Hepatocyte (in vitro differentiated cells): ENCODE data around the gene NLRC5. TPM values are rescaled to one million over a fixed set of nuclear protein-coding genes. Genes with fewer than 3 reads are reported as not detected.
"Not testable (repeated sequence)": the region's sequence is repeated elsewhere in the genome, so short reads cannot be mapped to it uniquely, and the experiment has no call there.

Source experiments
- DNase-seq: peaks from one replicate; pipeline ENCODE4 v3.0.0-alpha.2; 2016; ENCODE audit warnings: low spot score
- H2AFZ ChIP-seq: fragments of 200-600 bp; sonication (generic); 2 replicates; pipeline ENCODE4 v1.6.0; 2016; ENCODE audit warnings: antibody characterized with exemption, mild to moderate bottlenecking
- H3K27ac ChIP-seq: fragments of 200-600 bp; sonication (generic); 2 replicates; pipeline ENCODE4 v1.5.1; 2016; ENCODE audit warnings: mild to moderate bottlenecking
- H3K27me3 ChIP-seq: fragments of 200-600 bp; sonication (generic); 2 replicates; pipeline ENCODE4 v1.6.1; 2016
- H3K36me3 ChIP-seq: fragments of 200-600 bp; sonication (generic); replicated peaks from 2 replicates; pipeline ENCODE4 v1.5.1; 2016; ENCODE audit warnings: low read depth; ENCODE audit not compliant: insufficient read depth
- H3K4me1 ChIP-seq: fragments of 200-600 bp; sonication (generic); 2 replicates; pipeline ENCODE4 v1.5.1; 2016; ENCODE audit warnings: mild to moderate bottlenecking, moderate library complexity; ENCODE audit not compliant: insufficient read depth
- H3K4me2 ChIP-seq: fragments of 200-600 bp; sonication (generic); 2 replicates; pipeline ENCODE4 v1.6.0; 2016
- H3K4me3 ChIP-seq: fragments of 200-600 bp; sonication (generic); 2 replicates; pipeline ENCODE4 v1.5.1; 2016; ENCODE audit warnings: mild to moderate bottlenecking
- H3K79me2 ChIP-seq: fragments of 200-600 bp; sonication (generic); 2 replicates; pipeline ENCODE4 v1.6.0; 2017; ENCODE audit warnings: mild to moderate bottlenecking
- H3K9me2 ChIP-seq: fragments of 200-600 bp; sonication (generic); replicated peaks from 2 replicates; pipeline ENCODE4 v1.6.0; 2017; ENCODE audit warnings: mild to moderate bottlenecking; ENCODE audit not compliant: insufficient read depth
- H3K9me3 ChIP-seq: fragments of 200-600 bp; sonication (generic); 2 replicates; pipeline ENCODE4 v1.5.1; 2016; ENCODE audit warnings: low read depth, mild to moderate bottlenecking
- H4K20me1 ChIP-seq: fragments of 200-600 bp; sonication (generic); 2 replicates; pipeline ENCODE4 v1.6.0; 2016; ENCODE audit warnings: mild to moderate bottlenecking; ENCODE audit not compliant: insufficient read depth, poor library complexity, severe bottlenecking
- CTCF ChIP-seq: fragments of 200-600 bp; sonication (generic); IDR thresholded peaks from 2 replicates; pipeline ENCODE4 v1.5.1; 2016; ENCODE audit warnings: antibody characterized with exemption, mild to moderate bottlenecking; ENCODE audit not compliant: poor library complexity
- EZH2 ChIP-seq: fragments of 200-600 bp; sonication (generic); IDR thresholded peaks from 2 replicates; pipeline ENCODE4 v1.6.1; 2016; ENCODE audit warnings: antibody characterized with exemption, mild to moderate bottlenecking, borderline replicate concordance
- EZH2phosphoT487 ChIP-seq: fragments of 200-600 bp; sonication (generic); IDR thresholded peaks from one replicate; pipeline ENCODE4 v1.6.1; 2018; ENCODE audit warnings: antibody characterized with exemption, mild to moderate bottlenecking, low read depth, moderate library complexity; ENCODE audit not compliant: unreplicated experiment, severe bottlenecking
- WGBS: methylation state at CpG from one replicate; pipeline ENCODE4 v1.1.6; 2016; ENCODE audit warnings: low lambda C conversion rate; ENCODE audit errors: missing lambda C conversion rate; 5-methylcytosine and 5-hydroxymethylcytosine counted together
- polyA plus RNA-seq: library from polyadenylated mRNA; unstranded; fragments of >200 nt; fragmentation: Nextera tagmentation; extraction: Ambion mirVana; gene quantifications from 2 replicates; pipeline ENCODE4 v1.2.1, GENCODE V29; 2016
- total RNA-seq: library from RNA; depleted of rRNA; stranded (reverse); fragments of >200 nt; gene quantifications from 2 replicates; pipeline ENCODE4 v1.2.3, GENCODE V29; 2014

The NLRC5 gene
- total and polyA plus RNA-seq, 2 experiments from 2014 or later = 6.4 to 7.0 TPM

DNA sequence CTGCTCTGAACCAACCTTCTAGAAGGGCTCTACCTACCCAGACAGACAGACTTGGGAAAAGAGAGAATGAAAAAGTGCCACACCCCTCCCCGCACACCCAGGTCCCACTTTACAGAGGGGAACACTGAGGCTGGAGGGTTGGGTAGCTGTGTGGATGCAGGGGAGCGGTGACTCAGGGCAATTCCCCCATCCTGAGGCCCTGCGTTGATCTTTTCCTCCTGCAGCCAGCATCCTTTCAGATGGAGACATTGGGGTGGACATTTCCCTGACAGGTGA lies 17.7 kb upstream of the NLRC5 start:
- TF ChIP-seq EZH2 (no peak), EZH2phosphoT487 (no peak), CTCF (no peak)
- Histone ChIP-seq H3K27ac (no peak overlapping the region), H3K9me3 (no peaks in the 10 kb centered on the region), H3K4me3 (no peak overlapping the region), H4K20me1 (no peaks in the 10 kb centered on the region), H3K9me2 (no peaks in the 10 kb centered on the region), H3K4me2 (no peak overlapping the region), H3K79me2 (no peaks in the 10 kb centered on the region), H2AFZ (no peak overlapping the region), H3K4me1 (no peaks in the 10 kb centered on the region), H3K27me3 (no peaks in the 10 kb centered on the region), H3K36me3 (no peaks in the 10 kb centered on the region)
- WGBS = 94% methylated on average over 3 of the region's 3 CpGs
- no peak for DNase-seq

DNA sequence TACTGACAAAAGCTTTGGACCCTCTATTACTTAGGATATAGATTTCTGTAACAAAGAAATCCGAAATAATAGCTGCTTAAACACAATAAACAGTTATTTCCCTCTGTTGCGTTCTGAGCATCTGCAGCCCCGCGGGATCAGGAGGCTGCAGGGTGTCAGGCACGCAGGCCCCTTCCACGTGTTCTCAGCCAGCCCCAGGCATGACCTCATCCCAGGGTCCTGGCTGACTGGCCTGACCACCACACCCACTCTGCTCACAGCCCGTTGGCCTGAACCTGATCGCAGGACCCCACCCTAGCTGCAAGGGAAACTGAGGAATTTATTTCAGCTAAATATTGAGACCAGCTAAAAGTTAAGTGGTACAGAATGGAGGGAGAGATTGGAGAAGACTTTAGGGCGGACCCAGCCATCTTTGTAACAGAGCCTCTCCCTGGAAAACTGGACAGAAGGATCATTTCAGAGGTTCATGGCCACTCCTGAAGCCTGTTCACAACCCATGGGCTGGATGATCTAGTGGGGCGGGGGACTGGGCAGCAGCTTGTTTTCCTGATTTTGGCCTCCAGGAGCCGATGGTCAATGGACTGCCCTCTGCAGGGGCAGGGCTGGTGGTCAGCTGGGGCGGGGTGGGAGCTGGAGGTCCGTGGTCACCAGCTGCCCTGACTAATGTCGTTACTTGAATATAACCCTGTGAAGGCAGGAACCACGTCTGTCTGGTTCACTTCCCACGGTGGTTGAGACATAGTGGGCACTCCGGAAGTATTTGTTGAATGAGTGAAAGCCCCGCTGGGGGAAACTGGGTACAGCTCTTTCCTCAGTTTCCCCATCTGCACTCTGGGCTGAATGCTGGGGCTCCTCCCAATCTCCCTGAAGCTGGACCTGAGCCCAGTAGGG lies 16.7 kb upstream of the NLRC5 start:
- no peak for DNase-seq
- Histone ChIP-seq H2AFZ (no peak overlapping the region), H3K27me3 (no peaks in the 10 kb centered on the region), H3K9me3 (no peaks in the 10 kb centered on the region), H3K79me2 (no peaks in the 10 kb centered on the region), H3K27ac (no peak overlapping the region), H3K4me3 (no peak overlapping the region), H3K4me2 (no peak overlapping the region), H4K20me1 (no peaks in the 10 kb centered on the region), H3K9me2 (no peaks in the 10 kb centered on the region), H3K4me1 (no peaks in the 10 kb centered on the region), H3K36me3 (no peaks in the 10 kb centered on the region)
- TF ChIP-seq CTCF (no peak), EZH2 (no peak), EZH2phosphoT487 (no peak)
- 81% methylated on average over 18 of the region's 18 CpGs for WGBS

DNA sequence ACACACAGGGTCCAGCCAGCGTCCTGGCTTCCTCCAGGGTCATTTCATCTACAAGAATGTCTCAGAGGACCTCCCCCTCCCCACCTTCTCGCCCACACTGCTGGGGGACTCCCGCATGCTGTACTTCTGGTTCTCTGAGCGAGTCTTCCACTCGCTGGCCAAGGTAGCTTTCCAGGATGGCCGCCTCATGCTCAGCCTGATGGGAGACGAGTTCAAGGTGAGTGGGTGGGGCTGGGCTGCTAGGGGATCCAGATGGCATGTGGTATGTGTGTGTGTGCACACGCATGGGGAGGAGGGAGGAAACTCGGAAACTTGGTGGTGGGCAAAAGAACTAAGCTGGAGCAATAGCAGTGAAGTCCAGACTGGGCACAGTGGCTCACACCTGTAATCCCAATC lies 16.1 kb upstream of the NLRC5 start:
- Histone ChIP-seq H3K4me2 (no peak overlapping the region), H4K20me1 (no peaks in the 10 kb centered on the region), H3K27me3 (no peaks in the 10 kb centered on the region), H3K9me3 (no peaks in the 10 kb centered on the region), H3K79me2 (no peaks in the 10 kb centered on the region), H3K4me3 (no peak overlapping the region), H3K36me3 (no peaks in the 10 kb centered on the region), H3K9me2 (no peaks in the 10 kb centered on the region), H2AFZ (no peak overlapping the region), H3K27ac (no peak overlapping the region), H3K4me1 (no peaks in the 10 kb centered on the region)
- 89% methylated on average over 9 of the region's 9 CpGs for WGBS
- no peak for DNase-seq
- TF ChIP-seq CTCF = no peak
- TF ChIP-seq EZH2 = no peak
- no peak for TF ChIP-seq EZH2phosphoT487

- 79% methylated on average over 7 of the region's 7 CpGs for WGBS
- DNase-seq = not testable (repeated sequence)
Measured at GRCh38 chr16:56973899-56974298, 15.5 kb upstream of the NLRC5 start.

More at GRCh38 chr16:56973899-56974298, 15.5 kb upstream of the NLRC5 start:
- not testable (repeated sequence) for H4K20me1 ChIP-seq, H3K9me3 ChIP-seq, H2AFZ ChIP-seq, H3K4me1 ChIP-seq, H3K27ac ChIP-seq, H3K9me2 ChIP-seq, H3K4me3 ChIP-seq, H3K4me2 ChIP-seq, H3K79me2 ChIP-seq, H3K36me3 ChIP-seq, H3K27me3 ChIP-seq
